Measurements from ENCODE around the gene ACTRT2. TPM values are rescaled to one million over a fixed set of nuclear protein-coding genes. Genes with fewer than 3 reads are reported as not detected.

The ACTRT2 gene
- total and polyA plus RNA-seq, 2 of the 8 experiments (the other 6 are each of a cell fraction or from before 2014, with no cell fraction given): not detected

DNA sequence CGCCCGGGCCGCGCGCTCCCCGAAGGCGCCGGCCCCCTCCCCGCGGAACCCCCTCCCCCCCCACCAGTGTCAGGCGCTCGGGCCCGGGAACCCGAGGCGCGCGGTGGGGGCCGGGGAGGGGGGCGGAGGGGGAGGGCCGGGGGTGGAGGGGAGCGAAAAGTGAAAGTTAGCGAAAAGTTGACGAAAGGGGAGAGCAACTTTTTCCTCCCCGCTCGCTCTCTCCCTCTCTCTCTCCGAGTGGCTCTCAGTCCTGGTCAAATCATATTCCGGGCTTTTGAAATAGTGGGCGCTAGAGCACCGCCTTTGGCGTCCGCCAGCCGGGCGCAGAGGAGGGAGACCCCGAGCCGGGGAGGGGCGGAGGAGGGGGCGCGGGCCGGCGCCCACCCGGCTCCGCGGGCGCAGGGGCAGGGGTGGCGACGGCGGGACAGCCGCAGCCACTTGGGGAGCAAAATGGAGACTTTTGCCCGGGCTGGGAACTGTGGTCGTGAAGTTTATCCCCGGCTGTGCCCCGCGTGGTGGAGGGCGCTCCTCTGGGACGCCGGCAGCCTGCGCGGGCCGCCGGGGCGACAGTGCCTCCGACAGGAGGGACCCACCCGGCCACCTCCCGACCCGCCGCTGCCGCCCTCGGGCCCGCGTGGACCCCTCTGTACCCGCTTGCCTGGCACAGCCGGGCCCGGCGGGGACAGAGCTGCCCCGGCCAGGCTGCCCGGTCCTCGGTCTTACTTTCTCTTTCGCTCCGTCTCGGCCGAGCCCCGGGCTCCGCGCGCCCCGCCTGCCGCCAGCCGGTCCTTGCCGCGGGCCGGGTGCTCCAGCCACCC lies 48.4 kb downstream of the ACTRT2 start (continued):
- TF ChIP-seq CHD7 (IDR thresholded peaks at IDR 0.05; ENCODE audit: insufficient replicate concordance, low read length) (no peak), GABPA (IDR thresholded peaks at IDR 0.05; ENCODE audit: borderline replicate concordance, insufficient read depth, low read length) (0 out of 2 replicates have a peak, but pooled peaks have one; percentile 11), KDM4A (IDR thresholded peaks at IDR 0.05; ENCODE audit: low read depth, low read length, severe bottlenecking) (peak; percentile 59)

Data from H1 (cell line).